ENCODE measurements around the gene BRD1. TPM values are rescaled to one million over a fixed set of nuclear protein-coding genes. Genes with fewer than 3 reads are reported as not detected.

The BRD1 gene
- total RNA-seq, 2 donors from 2014 or later = 32.1 to 61.5 TPM

- Histone ChIP-seq H3K4me3 (no peak overlapping the region), H3K27me3 (replicated peaks; ENCODE audit: insufficient read depth) (no peaks in the 10 kb centered on the region), H3K9me3 (no peaks in the 10 kb centered on the region), H3K4me1 (ENCODE audit: control insufficient read depth in 1 of 2, low read depth in 2 of 2) (peaks cover 16 to 48% of the 10 kb centered on the region in 2 donors), H3K36me3 (peaks cover 54% of the 10 kb centered on the region), H3K27ac (no peak overlapping the region)
- DNase-seq (ENCODE audit: low spot score) (no peak), ATAC-seq (ENCODE audit: insufficient number of reproducible peaks, low FRiP score, low read depth) (no peak)
- no peak for TF ChIP-seq CTCF (IDR thresholded peaks at IDR 0.05)
These were observed 6.7 kb downstream of the BRD1 start for GRCh38 chr22:49820984-49821383.

DNA sequence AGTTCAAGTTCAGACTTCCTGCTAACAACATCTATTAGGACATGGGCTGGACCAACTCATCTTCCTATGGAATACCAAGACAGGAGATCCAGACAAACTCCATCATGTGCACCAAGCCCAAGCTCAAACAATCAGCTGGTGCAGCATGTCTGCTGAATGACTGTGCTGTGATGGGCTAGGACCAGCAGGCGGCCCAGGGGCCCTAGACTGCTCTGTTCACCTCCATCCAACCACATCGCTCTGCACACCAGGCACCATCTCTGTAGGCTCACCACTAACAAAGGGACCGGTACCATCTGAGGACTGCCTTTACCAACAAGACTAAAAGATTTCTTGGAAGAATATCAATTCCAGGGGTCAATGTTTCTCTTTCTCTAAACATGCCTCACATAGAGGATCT is 10.3 kb downstream of the BRD1 start:
- peaks cover 43% of the 10 kb centered on the region for H3K36me3 ChIP-seq
- no peak for DNase-seq (ENCODE audit: low spot score)
- no peak overlapping the region for H3K4me3 ChIP-seq
- no peak overlapping the region for H3K27ac ChIP-seq
- no peak for TF ChIP-seq CTCF (IDR thresholded peaks at IDR 0.05)
- H3K9me3 ChIP-seq = no peaks in the 10 kb centered on the region
- no peak for ATAC-seq (ENCODE audit: insufficient number of reproducible peaks, low FRiP score, low read depth)
- H3K27me3 ChIP-seq (replicated peaks; ENCODE audit: insufficient read depth) = no peaks in the 10 kb centered on the region
- H3K4me1 ChIP-seq (ENCODE audit: control insufficient read depth in 1 of 2, low read depth in 2 of 2) = peaks cover 0 to 22% of the 10 kb centered on the region in 2 donors

DNA sequence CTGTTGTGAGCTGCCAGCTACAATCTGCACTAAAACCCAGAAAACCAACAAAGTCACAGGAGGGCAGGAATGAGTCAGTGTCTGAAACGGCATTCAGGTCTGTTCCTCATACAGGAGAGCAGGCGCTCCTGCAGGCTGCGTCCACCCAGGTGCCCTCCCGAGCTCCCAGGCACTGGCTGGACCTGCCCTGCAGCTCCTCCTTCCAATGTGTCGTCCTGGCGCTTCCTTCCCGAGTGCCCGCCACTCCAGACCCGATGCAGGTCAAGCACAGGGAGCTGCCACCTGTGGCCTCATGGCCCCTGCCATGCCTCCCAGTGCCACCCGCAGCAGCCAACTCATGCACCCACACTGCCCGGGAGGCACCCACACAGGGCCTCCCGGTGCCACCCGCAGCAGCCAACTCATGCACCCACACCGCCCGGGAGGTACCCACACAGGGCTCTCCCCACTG is 12.0 kb downstream of the BRD1 start:
- H3K4me1 ChIP-seq (ENCODE audit: control insufficient read depth in 1 of 2, low read depth in 2 of 2) = peaks cover 0 to 10% of the 10 kb centered on the region in 2 donors
- DNase-seq (ENCODE audit: low spot score) = no peak
- H3K4me3 ChIP-seq = no peak overlapping the region
- no peaks in the 10 kb centered on the region for H3K9me3 ChIP-seq
- no peak overlapping the region for H3K27ac ChIP-seq
- H3K36me3 ChIP-seq = peaks cover 37% of the 10 kb centered on the region
- no peaks in the 10 kb centered on the region for H3K27me3 ChIP-seq (replicated peaks; ENCODE audit: insufficient read depth)
- TF ChIP-seq CTCF (IDR thresholded peaks at IDR 0.05) = no peak
- no peak for ATAC-seq (ENCODE audit: insufficient number of reproducible peaks, low FRiP score, low read depth)

GRCh38 chr22:49814856-49815255 is 12.8 kb downstream of the BRD1 start:
- TF ChIP-seq CTCF (IDR thresholded peaks at IDR 0.05) = no peak
- peaks cover 5 to 10% of the 10 kb centered on the region in 2 donors for H3K4me1 ChIP-seq (ENCODE audit: control insufficient read depth in 1 of 2, low read depth in 2 of 2)

GRCh38 chr22:49814164-49814686 is 13.4 kb downstream of the BRD1 start:
- DNase-seq (ENCODE audit: low spot score) (no peak), ATAC-seq (ENCODE audit: insufficient number of reproducible peaks, low FRiP score, low read depth) (no peak)
- Histone ChIP-seq H3K36me3 (peaks cover 29% of the 10 kb centered on the region), H3K27me3 (replicated peaks; ENCODE audit: insufficient read depth) (no peaks in the 10 kb centered on the region), H3K4me1 (ENCODE audit: control insufficient read depth in 1 of 2, low read depth in 2 of 2) (peaks cover 6 to 10% of the 10 kb centered on the region in 2 donors), H3K9me3 (no peaks in the 10 kb centered on the region), H3K4me3 (no peak overlapping the region), H3K27ac (no peak overlapping the region)
- TF ChIP-seq CTCF (IDR thresholded peaks at IDR 0.05) = no peak

More at GRCh38 chr22:49814856-49815255, 12.8 kb downstream of the BRD1 start:
- Histone ChIP-seq H3K9me3 (no peaks in the 10 kb centered on the region), H3K27me3 (replicated peaks; ENCODE audit: insufficient read depth) (no peaks in the 10 kb centered on the region), H3K4me3 (no peak overlapping the region), H3K36me3 (peaks cover 30% of the 10 kb centered on the region), H3K27ac (no peak overlapping the region)
- DNase-seq (ENCODE audit: low spot score) (no peak), ATAC-seq (ENCODE audit: insufficient number of reproducible peaks, low FRiP score, low read depth) (no peak)
